GM12878 (cell line): Measurements from ENCODE around the gene RANBP3. TPM values are rescaled to one million over a fixed set of nuclear protein-coding genes. Genes with fewer than 3 reads are reported as not detected.

Source experiments
- ATAC-seq: fragments of 200-7000 bp; cut with Tn5 transposase; 3 replicates; pipeline ENCODE4 v1.9.1; 2020; ENCODE audit warnings: mild to moderate bottlenecking, moderate library complexity
- BruUV-seq: library from RNA; stranded (reverse); fragments of 400-500 nt; replicated peaks from 2 replicates; lab custom pipeline; 2021; lab: Mats Ljungman, UMichigan
- CTCF ChIA-PET: fragments of 300-600 bp; sonication (Branson Sonifier 250); formaldehyde crosslinking; extraction: SDS; loops from one replicate; lab custom pipeline; 2021; ENCODE audit warnings: inconsistent platforms; lab: Yijun Ruan, JAX
- POLR2A ChIA-PET: fragments of 350-600 bp; formaldehyde crosslinking; extraction: SDS; loops from one replicate; lab custom pipeline; 2021; ENCODE audit warnings: inconsistent platforms; lab: Charles Lee
- RAD21 ChIA-PET: fragments of 300-600 bp; sonication (Branson Sonifier 250); formaldehyde crosslinking; loops from one replicate; lab custom pipeline; 2023; ENCODE audit warnings: antibody characterized with exemption; ENCODE audit not compliant: unreplicated experiment; lab: Charles Lee
- SMC1A ChIA-PET: fragments of 300-600 bp; sonication (Branson Sonifier 250); formaldehyde crosslinking; loops from one replicate; lab custom pipeline; 2023; ENCODE audit not compliant: unreplicated experiment, uncharacterized antibody; lab: Charles Lee
- DNase-seq: peaks from one replicate; pipeline ENCODE4 v3.0.0-alpha.2; 2011; ENCODE audit warnings: low read depth, low spot score
- FAIRE-seq: peaks from 3 replicates; lab custom pipeline; 2011; peaks lifted over from hg19 to GRCh38; lab: Jason Lieb, UNC
- H2AFZ ChIP-seq: 2 replicates; pipeline ENCODE4 v1.6.0; 2011; ENCODE audit warnings: low read depth, low read length, control low read depth; ENCODE audit not compliant: control insufficient read depth
- H3K27ac ChIP-seq: 2 replicates; pipeline ENCODE4 v1.5.1; 2011; ENCODE audit warnings: control low read depth; ENCODE audit not compliant: control insufficient read depth, insufficient read depth
- H3K27me3 ChIP-seq, 2 experiments: replicated peaks in 1 of 2; 2 replicates each; pipeline versions ENCODE4 v1.6.0 to v1.6.1; 2011; ENCODE audit warnings: low read length in 1 of 2; ENCODE audit not compliant: control insufficient read depth in 2 of 2, insufficient read depth in 2 of 2
- H3K36me3 ChIP-seq, 2 experiments: 2 replicates each; pipeline ENCODE4 v1.5.1; 2011; ENCODE audit warnings: low read length in 1 of 2; ENCODE audit not compliant: control insufficient read depth in 2 of 2, insufficient read depth in 2 of 2
- H3K4me1 ChIP-seq: 2 replicates; pipeline ENCODE4 v1.6.1; 2011; ENCODE audit warnings: mild to moderate bottlenecking, low read length, moderate library complexity, mixed read lengths; ENCODE audit not compliant: control insufficient read depth, insufficient read depth
- H3K4me2 ChIP-seq: 2 replicates; pipeline ENCODE4 v1.6.0; 2011; ENCODE audit warnings: control low read depth; ENCODE audit not compliant: control insufficient read depth, insufficient read depth
- H3K4me3 ChIP-seq: fragments of 200-600 bp; sonication (generic); 2 replicates; pipeline ENCODE4 v1.5.1; 2016
- H3K79me2 ChIP-seq: 2 replicates; pipeline ENCODE4 v1.6.0; 2011; ENCODE audit warnings: low read length; ENCODE audit not compliant: control insufficient read depth, insufficient read depth
- H3K9ac ChIP-seq: 2 replicates; pipeline ENCODE4 v1.8.0; 2011; ENCODE audit warnings: low read length, control low read depth, mixed read lengths; ENCODE audit not compliant: control insufficient read depth, insufficient read depth
- H3K9me3 ChIP-seq: replicated peaks from 3 replicates; pipeline ENCODE4 v1.5.1; 2011; ENCODE audit warnings: mild to moderate bottlenecking, low read length; ENCODE audit not compliant: control insufficient read depth, insufficient read depth
- H4K20me1 ChIP-seq: 2 replicates; pipeline ENCODE4 v1.6.0; 2011; ENCODE audit not compliant: control insufficient read depth, insufficient read depth
- BCL11A ChIP-seq: IDR thresholded peaks from 2 replicates; pipeline ENCODE4 v1.6.1; 2011; ENCODE audit warnings: low read depth, low read length
- CBX5 ChIP-seq: sonication (generic); IDR thresholded peaks from 2 replicates; pipeline ENCODE4 v1.6.1; 2016; ENCODE audit warnings: low read depth, moderate library complexity, mild to moderate bottlenecking, inconsistent platforms
- CHD1 ChIP-seq: IDR thresholded peaks from 2 replicates; pipeline ENCODE4 v1.6.1; 2012; ENCODE audit warnings: low read depth, low read length, improper control_type of control experiment
- DPF2 ChIP-seq: fragments of 450-650 bp; IDR thresholded peaks from 2 replicates; pipeline ENCODE4 v1.6.1; 2017; ENCODE audit warnings: mild to moderate bottlenecking
- EZH2 ChIP-seq: IDR thresholded peaks from 2 replicates; pipeline ENCODE4 v1.6.1; 2012; ENCODE audit warnings: low read depth, mild to moderate bottlenecking, control low read depth, inconsistent platforms, low read length, borderline replicate concordance; ENCODE audit not compliant: control insufficient read depth
- HDAC6 ChIP-seq: fragments of 200-600 bp; sonication (generic); IDR thresholded peaks from one replicate; pipeline ENCODE4 v1.8.0; 2017; ENCODE audit warnings: antibody characterized with exemption; ENCODE audit not compliant: unreplicated experiment
- IKZF2 ChIP-seq, 2 experiments: fragments of 450-650 bp; IDR thresholded peaks; 2 replicates each; pipeline ENCODE4 v1.6.1; 2017; ENCODE audit warnings: mild to moderate bottlenecking in 2 of 2, moderate library complexity in 2 of 2
- MAX ChIP-seq: IDR thresholded peaks from 2 replicates; pipeline ENCODE4 v1.6.1; 2012; ENCODE audit warnings: low read depth, low read length, improper control_type of control experiment
- MLLT1 ChIP-seq: fragments of 450-650 bp; IDR thresholded peaks from 2 replicates; pipeline ENCODE4 v1.6.1; 2016; ENCODE audit warnings: mild to moderate bottlenecking
- NBN ChIP-seq: fragments of 450-650 bp; IDR thresholded peaks from 2 replicates; pipeline ENCODE4 v1.6.1; 2016
- NKRF ChIP-seq: fragments of 450-650 bp; conservative IDR thresholded peaks from 2 replicates; pipeline ENCODE4 v1.6.1; 2017; ENCODE audit warnings: mild to moderate bottlenecking, moderate library complexity
- PML ChIP-seq: IDR thresholded peaks from 2 replicates; pipeline ENCODE4 v1.6.1; 2012; ENCODE audit warnings: low read length, inconsistent platforms
- POLR2A ChIP-seq: IDR thresholded peaks from 2 replicates; pipeline ENCODE4 v1.6.1; 2011; ENCODE audit warnings: low read depth, mild to moderate bottlenecking, low read length
- PRDM15 ChIP-seq: fragments of 450-650 bp; formaldehyde crosslinking; IDR thresholded peaks from 2 replicates; pipeline ENCODE4 v1.4.0; 2020; ENCODE audit warnings: mild to moderate bottlenecking, moderate library complexity
- RUNX3 ChIP-seq: IDR thresholded peaks from 2 replicates; pipeline ENCODE4 v1.6.1; 2012; ENCODE audit warnings: low read length, inconsistent platforms
- ZBTB33 ChIP-seq: fragments of 450-650 bp; IDR thresholded peaks from 2 replicates; pipeline ENCODE4 v1.6.1; 2017; ENCODE audit warnings: mild to moderate bottlenecking
- WGBS: methylation state at CpG from one replicate; pipeline ENCODE4 v1.1.6; 2016; ENCODE audit warnings: low lambda C conversion rate; ENCODE audit not compliant: insufficient replicate concordance, insufficient coverage; ENCODE audit errors: missing lambda C conversion rate; 5-methylcytosine and 5-hydroxymethylcytosine counted together
- in situ Hi-C: fragments of 300-500 bp; cut with MboI; formaldehyde crosslinking; loops from 9 replicates; pipeline ENCODE4 v1.14.3; 2018; ENCODE audit warnings: mixed read lengths
- intact Hi-C: fragments of 100-400 bp; cut with micrococcal nuclease; formaldehyde crosslinking; loops from one replicate; pipeline ENCODE4 v1.14.2; 2022; ENCODE audit not compliant: unreplicated experiment
- polyA plus RNA-seq, 11 experiments: library from polyadenylated mRNA; depleted of rRNA in 4 of 11; unstranded in 6 of 11; stranded (reverse) in 5 of 11; fragments of >200 nt; fragmentation: Nextera tagmentation in 4 of 11; fragmentation: Illumina TruSeq in 1 of 11; extraction: Ambion mirVana in 4 of 11; extraction: Trizol in 1 of 11; gene quantifications; 1 replicate in 1 of 11; 2 replicates in 10 of 11; pipeline versions ENCODE4 v1.2.1 to v1.2.3, GENCODE V29; 2011 to 2016; ENCODE audit warnings: inconsistent platforms in 2 of 11, missing spikeins in 2 of 11, low read depth in 1 of 11
- total RNA-seq, 4 experiments: library from RNA; depleted of rRNA in 3 of 4; stranded (reverse); fragments of >200 nt in 3 of 4; fragmentation: Illumina TruSeq in 1 of 4; extraction: Trizol in 1 of 4; gene quantifications; 2 replicates each; pipeline versions ENCODE4 v1.2.1 to v1.2.3, GENCODE V29; 2013 to 2021

The RANBP3 gene
- total and polyA plus RNA-seq, 10 of the 15 experiments (the other 5 are each of a cell fraction or from before 2014, with no cell fraction given) = 1.1 to 81.6 (median 60.0) TPM

- Histone ChIP-seq H4K20me1 (peaks cover 36% of the 10 kb centered on the region), H3K9ac (no peak overlapping the region), H3K79me2 (peaks cover 82% of the 10 kb centered on the region), H2AFZ (no peak overlapping the region), H3K27me3 (no peaks in the 10 kb centered on the region), H3K27ac (no peak overlapping the region), H3K4me3 (no peak overlapping the region), H3K4me2 (no peak overlapping the region), H3K9me3 (no peaks in the 10 kb centered on the region), H3K4me1 (peaks cover 26% of the 10 kb centered on the region), H3K36me3 (peaks cover 3 to 9% of the 10 kb centered on the region in 2 experiments)
- BruUV-seq = no TSS peak
- FAIRE-seq (no peak), ATAC-seq (no peak), DNase-seq (no peak)
- 87% methylated on average over 8 of the region's 8 CpGs for WGBS
- CTCF ChIA-PET = interaction anchor here (1.4 to 3.9 kb wide), 6 partner anchors 9 to 162 kb away, joined by 7 to 76 read pairs (median 22); partner anchors contain the start of gene NRTN
- SMC1A ChIA-PET = no interaction called here
- intact Hi-C loops = no loop called here
- RAD21 ChIA-PET = interaction anchor here (0.5 to 2.6 kb wide), 2 partner anchors 22 to 57 kb away, joined by 3 to 21 read pairs; no protein-coding TSS in a partner anchor
- POLR2A ChIA-PET = no interaction called here
- in situ Hi-C loops = no loop called here
- TF ChIP-seq MAX (no peak), POLR2A (no peak), IKZF2 (IDR thresholded peaks at IDR 0.05) (no peak), MLLT1 (no peak), NKRF (no peak), NBN (no peak), CHD1 (no peak), PML (no peak), ZBTB33 (no peak), BCL11A (no peak), RUNX3 (no peak), HDAC6 (no peak), DPF2 (no peak), CBX5 (no peak), PRDM15 (CRISPR knock-in tag) (no peak), EZH2 (no peak)
Observed at GRCh38 chr19:5966215-5966614, 11.7 kb downstream of the RANBP3 start.
